Prostate gland (tissue), 2 donors: ENCODE measurements around the gene GBX1.

Experiments
- POLR2A ChIP-seq: fragments of 450-650 bp; IDR thresholded peaks from one replicate; pipeline ENCODE4 v1.6.1; 2016; ENCODE audit warnings: antibody characterized with exemption, mild to moderate bottlenecking
- POLR2AphosphoS5 ChIP-seq: sonication (generic); formaldehyde crosslinking; IDR thresholded peaks from one replicate; pipeline ENCODE4 v1.6.1; 2017; ENCODE audit warnings: antibody characterized with exemption
- TF ChIP-seq, protein P1 (sequence below), 4 experiments: fragments of 200-600 bp in 2 of 4; fragments of 450-650 bp in 2 of 4; sonication (generic) in 2 of 4; IDR thresholded peaks; 1 replicate in 3 of 4; 2 replicates in 1 of 4; pipeline ENCODE4 v1.5.1; 2016 to 2019; ENCODE audit warnings: antibody characterized with exemption in 4 of 4, mild to moderate bottlenecking in 2 of 4, moderate library complexity in 2 of 4

DNA sequence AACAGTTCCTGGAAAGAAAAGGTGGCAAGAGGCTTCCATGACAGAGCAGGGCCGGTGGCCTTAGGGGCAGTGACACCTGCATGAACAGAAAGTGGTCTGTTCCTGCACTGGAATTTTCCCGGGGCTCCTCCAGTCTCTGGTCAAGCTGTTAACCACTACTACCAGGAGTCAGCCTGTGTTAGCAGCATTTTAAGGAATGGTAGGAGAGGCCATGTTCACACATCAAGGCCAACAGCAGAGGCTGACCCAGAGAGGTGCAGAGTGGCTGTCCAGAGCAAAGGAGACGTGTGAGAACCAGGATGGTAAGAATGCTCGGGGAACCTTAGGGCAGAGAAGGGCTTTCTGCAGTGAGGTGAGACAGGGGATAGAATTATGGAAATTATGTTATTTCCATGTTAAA, 34.3 kb upstream of the GBX1 start:
- no peak for TF ChIP-seq POLR2A
- TF ChIP-seq, protein P1, sequence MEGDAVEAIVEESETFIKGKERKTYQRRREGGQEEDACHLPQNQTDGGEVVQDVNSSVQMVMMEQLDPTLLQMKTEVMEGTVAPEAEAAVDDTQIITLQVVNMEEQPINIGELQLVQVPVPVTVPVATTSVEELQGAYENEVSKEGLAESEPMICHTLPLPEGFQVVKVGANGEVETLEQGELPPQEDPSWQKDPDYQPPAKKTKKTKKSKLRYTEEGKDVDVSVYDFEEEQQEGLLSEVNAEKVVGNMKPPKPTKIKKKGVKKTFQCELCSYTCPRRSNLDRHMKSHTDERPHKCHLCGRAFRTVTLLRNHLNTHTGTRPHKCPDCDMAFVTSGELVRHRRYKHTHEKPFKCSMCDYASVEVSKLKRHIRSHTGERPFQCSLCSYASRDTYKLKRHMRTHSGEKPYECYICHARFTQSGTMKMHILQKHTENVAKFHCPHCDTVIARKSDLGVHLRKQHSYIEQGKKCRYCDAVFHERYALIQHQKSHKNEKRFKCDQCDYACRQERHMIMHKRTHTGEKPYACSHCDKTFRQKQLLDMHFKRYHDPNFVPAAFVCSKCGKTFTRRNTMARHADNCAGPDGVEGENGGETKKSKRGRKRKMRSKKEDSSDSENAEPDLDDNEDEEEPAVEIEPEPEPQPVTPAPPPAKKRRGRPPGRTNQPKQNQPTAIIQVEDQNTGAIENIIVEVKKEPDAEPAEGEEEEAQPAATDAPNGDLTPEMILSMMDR (IDR thresholded peaks at IDR 0.05), result no peak
- TF ChIP-seq POLR2AphosphoS5, result no peak
